IMR-90 (cell line): ENCODE measurements around the gene SLC49A4. TPM values are rescaled to one million over a fixed set of nuclear protein-coding genes. Genes with fewer than 3 reads are reported as not detected.

Source experiments
- ATAC-seq: fragments of 200-7000 bp; cut with Tn5 transposase; 2 replicates; pipeline ENCODE4 v1.9.1; 2020; ENCODE audit warnings: low read depth, mild to moderate bottlenecking, moderate library complexity
- BruUV-seq: library from RNA; stranded (reverse); fragments of 400-500 nt; replicated peaks from 2 replicates; lab custom pipeline; 2021; lab: Mats Ljungman, UMichigan
- CTCF ChIA-PET: fragments of 300-600 bp; formaldehyde crosslinking; extraction: SDS; loops from one replicate; lab custom pipeline; 2021; ENCODE audit warnings: antibody characterized with exemption; lab: Yijun Ruan, JAX
- POLR2A ChIA-PET: fragments of 300-600 bp; sonication (Branson Sonifier 250); formaldehyde crosslinking; loops from one replicate; lab custom pipeline; 2022; ENCODE audit warnings: antibody characterized with exemption; ENCODE audit not compliant: unreplicated experiment; lab: Charles Lee
- DNase-seq: peaks from one replicate; pipeline ENCODE4 v3.0.0; 2013
- H2AFZ ChIP-seq: replicated peaks from 2 replicates; pipeline ENCODE3; 2013; ENCODE audit warnings: low read length, mild to moderate bottlenecking; ENCODE audit not compliant: poor library complexity
- H2AK5ac ChIP-seq: 2 replicates; pipeline ENCODE4 v1.6.1; 2013; ENCODE audit warnings: low read depth, low read length, inconsistent platforms
- H2AK9ac ChIP-seq: replicated peaks from 2 replicates; pipeline ENCODE3; 2013; ENCODE audit warnings: mild to moderate bottlenecking, low read depth, low read length, moderate library complexity; ENCODE audit not compliant: poor library complexity
- H2BK120ac ChIP-seq: 2 replicates; pipeline ENCODE4 v1.6.1; 2013; ENCODE audit warnings: low read depth, low read length, inconsistent platforms
- H2BK15ac ChIP-seq: 3 replicates; pipeline ENCODE4 v1.6.1; 2013; ENCODE audit warnings: low read depth, low read length, inconsistent platforms
- H2BK20ac ChIP-seq: 2 replicates; pipeline ENCODE4 v1.6.1; 2013; ENCODE audit warnings: low read depth, mild to moderate bottlenecking, inconsistent platforms, low read length, moderate library complexity
- H2BK5ac ChIP-seq: 2 replicates; pipeline ENCODE4 v1.6.1; 2013; ENCODE audit warnings: mild to moderate bottlenecking, low read depth, low read length, inconsistent platforms; ENCODE audit not compliant: poor library complexity, severe bottlenecking
- H3K14ac ChIP-seq: replicated peaks from 2 replicates; pipeline ENCODE4 v1.6.1; 2013; ENCODE audit warnings: low read depth, low read length, inconsistent platforms
- H3K18ac ChIP-seq: 2 replicates; pipeline ENCODE4 v1.6.1; 2013; ENCODE audit warnings: low read depth, low read length, control low read depth
- H3K23ac ChIP-seq: 2 replicates; pipeline ENCODE4 v1.6.1; 2013; ENCODE audit warnings: low read depth, low read length, inconsistent platforms
- H3K27ac ChIP-seq: 2 replicates; pipeline ENCODE4 v1.5.1; 2013; ENCODE audit warnings: mild to moderate bottlenecking, control low read depth, low read length; ENCODE audit not compliant: insufficient read depth
- H3K27me3 ChIP-seq: 2 replicates; pipeline ENCODE4 v1.6.1; 2013; ENCODE audit warnings: low read length; ENCODE audit not compliant: control insufficient read depth, insufficient read depth
- H3K36me3 ChIP-seq: 2 replicates; pipeline ENCODE4 v1.6.1; 2013; ENCODE audit warnings: low read length, mixed read lengths; ENCODE audit not compliant: control insufficient read depth, insufficient read depth
- H3K4ac ChIP-seq: 2 replicates; pipeline ENCODE4 v1.6.1; 2013; ENCODE audit warnings: low read depth, low read length, inconsistent platforms
- H3K4me1 ChIP-seq: 2 replicates; pipeline ENCODE4 v1.6.1; 2013; ENCODE audit warnings: low read length, mixed read lengths; ENCODE audit not compliant: control insufficient read depth, insufficient read depth
- H3K4me2 ChIP-seq: 2 replicates; pipeline ENCODE4 v1.6.1; 2013; ENCODE audit warnings: low read depth, mild to moderate bottlenecking, control low read depth, low read length, moderate library complexity
- H3K4me3 ChIP-seq: 2 replicates; pipeline ENCODE4 v1.5.1; 2013; ENCODE audit warnings: low read depth, mild to moderate bottlenecking, control low read depth, low read length, moderate library complexity; ENCODE audit not compliant: insufficient read depth
- H3K56ac ChIP-seq: 2 replicates; pipeline ENCODE4 v1.6.1; 2013; ENCODE audit warnings: low read length, inconsistent platforms; ENCODE audit not compliant: insufficient read depth; ENCODE audit errors: extremely low read depth
- H3K79me1 ChIP-seq, 2 experiments: 2 replicates each; pipeline ENCODE4 v1.6.1; 2013; ENCODE audit warnings: low read length in 2 of 2, inconsistent platforms in 1 of 2, low read depth in 1 of 2
- H3K9ac ChIP-seq: 2 replicates; pipeline ENCODE4 v1.6.1; 2013; ENCODE audit warnings: low read depth, low read length, control low read depth
- H3K9me1 ChIP-seq: 2 replicates; pipeline ENCODE4 v1.6.1; 2013; ENCODE audit warnings: low read length, inconsistent platforms; ENCODE audit not compliant: insufficient read depth
- H3K9me3 ChIP-seq: 2 replicates; pipeline ENCODE4 v1.6.1; 2013; ENCODE audit warnings: low read length; ENCODE audit not compliant: control insufficient read depth, insufficient read depth
- H4K20me1 ChIP-seq: 2 replicates; pipeline ENCODE4 v1.6.1; 2013; ENCODE audit warnings: low read length, inconsistent platforms; ENCODE audit not compliant: insufficient read depth
- H4K5ac ChIP-seq: 2 replicates; pipeline ENCODE4 v1.6.1; 2013; ENCODE audit warnings: mild to moderate bottlenecking, low read depth, low read length, control low read depth
- H4K8ac ChIP-seq, 2 experiments: 2 replicates each; pipeline ENCODE4 v1.6.1; 2013; ENCODE audit warnings: low read depth in 2 of 2, low read length in 2 of 2, control low read depth in 1 of 2, inconsistent platforms in 1 of 2
- H4K91ac ChIP-seq: 2 replicates; pipeline ENCODE4 v1.6.1; 2013; ENCODE audit warnings: low read depth, low read length, inconsistent platforms; ENCODE audit not compliant: insufficient read depth
- ELK1 ChIP-seq: fragments of 150-350 bp; IDR thresholded peaks from 2 replicates; pipeline ENCODE4 v1.6.1; 2016; ENCODE audit warnings: low read depth, mild to moderate bottlenecking, low read length, moderate library complexity, borderline replicate concordance
- RFX5 ChIP-seq: IDR thresholded peaks from 2 replicates; pipeline ENCODE4 v1.8.0; 2012; ENCODE audit warnings: low read depth, mild to moderate bottlenecking, low read length, moderate library complexity
- SMC3 ChIP-seq: fragments of 150-350 bp; IDR thresholded peaks from 2 replicates; pipeline ENCODE4 v1.6.1; 2016; ENCODE audit warnings: low read depth, mild to moderate bottlenecking, antibody characterized with exemption, low read length, moderate library complexity
- WGBS, 2 experiments: methylation state at CpG; one replicate each; pipeline versions ENCODE4 v1.1.5 to v1.1.7; 2013; ENCODE audit warnings: missing lambda C conversion rate in 2 of 2; ENCODE audit not compliant: insufficient read length in 1 of 2; ENCODE audit errors: extremely low coverage in 2 of 2; 5-methylcytosine and 5-hydroxymethylcytosine counted together
- dilution Hi-C: fragments of 300-500 bp; cut with HindIII; formaldehyde crosslinking; loops from one replicate; pipeline ENCODE4 v1.14.3; 2018; ENCODE audit warnings: low sequenced_read_pairs; ENCODE audit not compliant: unreplicated experiment
- in situ Hi-C: fragments of 300-500 bp; cut with MboI; formaldehyde crosslinking; loops from 3 replicates; pipeline ENCODE4 v1.14.3; 2019; ENCODE audit warnings: low sequenced_read_pairs, inconsistent platforms, mixed read lengths
- intact Hi-C: fragments of 100-400 bp; cut with micrococcal nuclease; formaldehyde crosslinking; loops from 2 replicates; pipeline ENCODE4 v1.10.0; 2022
- polyA plus RNA-seq, 3 experiments: library from polyadenylated mRNA; depleted of rRNA; stranded (reverse); fragments of >200 nt; gene quantifications; 2 replicates each; pipeline ENCODE4 v1.2.3, GENCODE V29; 2012; ENCODE audit warnings: low replicate concordance in 1 of 3
- total RNA-seq: library from RNA; depleted of rRNA; stranded (reverse); fragments of >200 nt; gene quantifications from 2 replicates; pipeline ENCODE4 v1.2.3, GENCODE V29; 2012
- TF ChIP-seq, protein P1 (sequence below): conservative IDR thresholded peaks from 2 replicates; pipeline ENCODE4 v1.5.1; 2012; ENCODE audit warnings: mild to moderate bottlenecking, low read depth, low read length, improper control_type of control experiment

Gene SLC49A4
- total and polyA plus RNA-seq, 2 of the 4 experiments (the other 2 are of a cell fraction), result 6.5 to 6.8 TPM

DNA sequence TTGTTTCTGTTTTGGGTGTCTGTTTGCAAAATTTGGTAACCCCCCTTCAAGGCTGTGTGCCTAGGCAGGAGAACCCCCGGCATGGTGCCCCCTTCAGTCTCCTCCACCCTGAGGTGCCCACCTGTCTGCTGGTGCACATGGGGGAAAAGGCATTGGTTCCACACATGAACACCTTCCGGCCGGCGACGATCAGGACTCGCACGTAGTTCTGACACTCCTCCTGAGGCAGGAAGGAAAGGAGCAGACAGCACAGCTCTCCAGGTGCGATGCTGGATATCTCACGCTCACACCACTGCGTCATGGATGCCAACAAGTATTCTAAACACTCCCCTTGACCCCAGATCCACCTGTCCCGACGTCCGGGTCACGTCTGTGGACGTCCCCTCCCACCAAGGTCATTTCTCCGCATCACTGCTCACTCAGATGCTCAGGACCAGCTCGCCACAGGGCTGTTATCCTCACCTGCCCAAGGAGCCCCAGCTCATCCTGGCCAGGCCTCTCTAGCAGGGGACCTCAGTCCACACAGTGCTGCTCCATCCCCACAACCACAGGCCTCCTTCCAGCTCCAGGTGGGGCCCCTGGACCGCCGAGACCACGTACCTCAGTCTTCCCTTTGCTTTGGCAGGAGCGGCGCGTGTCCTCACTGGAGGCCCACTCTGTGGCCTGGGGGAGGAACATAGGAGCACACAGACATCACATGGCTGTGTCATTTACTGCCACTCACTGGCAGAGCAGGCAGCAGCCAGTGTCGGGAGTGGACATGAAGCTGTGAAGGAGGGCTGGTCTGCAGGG, 133.7 kb downstream of the SLC49A4 start:
- DNase-seq, result no peak
- no peak overlapping the region for H3K9ac ChIP-seq
- H3K27ac ChIP-seq, result no peak overlapping the region
- H3K14ac ChIP-seq, result no peak overlapping the region
- H3K23ac ChIP-seq, result no peak overlapping the region
- POLR2A ChIA-PET, result no interaction called here
- TF ChIP-seq, protein P1, sequence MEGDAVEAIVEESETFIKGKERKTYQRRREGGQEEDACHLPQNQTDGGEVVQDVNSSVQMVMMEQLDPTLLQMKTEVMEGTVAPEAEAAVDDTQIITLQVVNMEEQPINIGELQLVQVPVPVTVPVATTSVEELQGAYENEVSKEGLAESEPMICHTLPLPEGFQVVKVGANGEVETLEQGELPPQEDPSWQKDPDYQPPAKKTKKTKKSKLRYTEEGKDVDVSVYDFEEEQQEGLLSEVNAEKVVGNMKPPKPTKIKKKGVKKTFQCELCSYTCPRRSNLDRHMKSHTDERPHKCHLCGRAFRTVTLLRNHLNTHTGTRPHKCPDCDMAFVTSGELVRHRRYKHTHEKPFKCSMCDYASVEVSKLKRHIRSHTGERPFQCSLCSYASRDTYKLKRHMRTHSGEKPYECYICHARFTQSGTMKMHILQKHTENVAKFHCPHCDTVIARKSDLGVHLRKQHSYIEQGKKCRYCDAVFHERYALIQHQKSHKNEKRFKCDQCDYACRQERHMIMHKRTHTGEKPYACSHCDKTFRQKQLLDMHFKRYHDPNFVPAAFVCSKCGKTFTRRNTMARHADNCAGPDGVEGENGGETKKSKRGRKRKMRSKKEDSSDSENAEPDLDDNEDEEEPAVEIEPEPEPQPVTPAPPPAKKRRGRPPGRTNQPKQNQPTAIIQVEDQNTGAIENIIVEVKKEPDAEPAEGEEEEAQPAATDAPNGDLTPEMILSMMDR, result no peak
- TF ChIP-seq RFX5, result no peak
- no peak for TF ChIP-seq ELK1
- no peak for TF ChIP-seq SMC3
- H3K4ac ChIP-seq, result no peak overlapping the region
- no peak overlapping the region for H2AK5ac ChIP-seq
- no peaks in the 10 kb centered on the region for H4K20me1 ChIP-seq
- H3K9me3 ChIP-seq, result no peaks in the 10 kb centered on the region
- no peaks in the 10 kb centered on the region for H3K9me1 ChIP-seq
- H4K5ac ChIP-seq, result no peak overlapping the region
- intact Hi-C loops, result no loop called here
- no peak overlapping the region for H2BK20ac ChIP-seq
- H3K18ac ChIP-seq, result no peak overlapping the region
- no peak overlapping the region for H4K8ac ChIP-seq
- BruUV-seq, result no TSS peak
- in situ Hi-C loops, result no loop called here
- no peak overlapping the region for H2AFZ ChIP-seq
- no peak overlapping the region for H3K4me3 ChIP-seq
- H3K4me1 ChIP-seq, result no peaks in the 10 kb centered on the region
- 48% methylated on average over 2 of the region's 24 CpGs; no CpG with 5 or more reads in 1 of the 2 experiments for WGBS, 2 experiments
- dilution Hi-C loops, result no loop called here
- H4K91ac ChIP-seq, result no peak overlapping the region
- H3K27me3 ChIP-seq, result peaks cover 49% of the 10 kb centered on the region
- H2AK9ac ChIP-seq, result no peak overlapping the region
- H3K79me1 ChIP-seq, result no peaks in the 10 kb centered on the region
- no peak overlapping the region for H2BK15ac ChIP-seq
- ATAC-seq, result no peak
- H3K4me2 ChIP-seq, result no peak overlapping the region
- H3K36me3 ChIP-seq, result no peaks in the 10 kb centered on the region
- H3K56ac ChIP-seq, result no peak overlapping the region
- H2BK120ac ChIP-seq, result no peak overlapping the region
- H2BK5ac ChIP-seq, result no peak overlapping the region
- CTCF ChIA-PET, result no interaction called here
